Measurements from ENCODE around the gene PHF14.

PHF14 gene

GRCh38 chr7:11177793-11178192 lies 204.1 kb downstream of the PHF14 start:
- DNase-seq = no peak

- no peak for DNase-seq
Observed at GRCh38 chr7:11181590-11181989, 207.9 kb downstream of the PHF14 start.

- DNase-seq = no peak
Observed at GRCh38 chr7:11182736-11183135, 209.1 kb downstream of the PHF14 start.

GRCh38 chr7:11185179-11185815 lies 211.6 kb downstream of the PHF14 start:
- DNase-seq = no peak

- DNase-seq = no peak
Observed at GRCh38 chr7:11188529-11189310, 215.0 kb downstream of the PHF14 start.

GRCh38 chr7:11191081-11191480 lies 217.4 kb downstream of the PHF14 start:
- no peak for DNase-seq

GRCh38 chr7:11191574-11192220 lies 218.0 kb downstream of the PHF14 start:
- no peak for DNase-seq

GRCh38 chr7:11192506-11192905 lies 218.8 kb downstream of the PHF14 start:
- DNase-seq = no peak

GRCh38 chr7:11193131-11193867 lies 219.6 kb downstream of the PHF14 start:
- peak; percentile 11 for DNase-seq

GRCh38 chr7:11193888-11194287 lies 220.2 kb downstream of the PHF14 start:
- no peak for DNase-seq

GRCh38 chr7:11194492-11194891 lies 220.8 kb downstream of the PHF14 start:
- DNase-seq = no peak

GRCh38 chr7:11195502-11195901 lies 221.8 kb downstream of the PHF14 start:
- no peak for DNase-seq

- no peak for DNase-seq
Observed at GRCh38 chr7:11196143-11196542, 222.5 kb downstream of the PHF14 start.

- DNase-seq = no peak
Observed at GRCh38 chr7:11203224-11203623, 229.6 kb downstream of the PHF14 start.

- DNase-seq = no peak
Observed at GRCh38 chr7:11203683-11204082, 230.0 kb downstream of the PHF14 start.

GRCh38 chr7:11206177-11206899 lies 232.7 kb downstream of the PHF14 start:
- no peak for DNase-seq

- DNase-seq = no peak
Observed at GRCh38 chr7:11207565-11207964, 233.9 kb downstream of the PHF14 start.

GRCh38 chr7:11208883-11209465 lies 235.3 kb downstream of the PHF14 start:
- DNase-seq = no peak

- DNase-seq = no peak
Observed at GRCh38 chr7:11210374-11210773, 236.7 kb downstream of the PHF14 start.

GRCh38 chr7:11212080-11212711 lies 238.5 kb downstream of the PHF14 start:
- peak; percentile 92 for DNase-seq

- no peak for DNase-seq
Observed at GRCh38 chr7:11212816-11213215, 239.1 kb downstream of the PHF14 start.

GRCh38 chr7:11213266-11213665 lies 239.6 kb downstream of the PHF14 start:
- peak; percentile 7 for DNase-seq

Data from hematopoietic multipotent progenitor cell treated with erythropoietin and hydrocortisone succinate and interleukin-3 and kit ligand, for 6 days (in vitro differentiated cells).